HG03439 (cell line): ENCODE measurements around the gene LMTK2.

Experiments used
- ATAC-seq: cut with Tn5 transposase; IDR thresholded peaks from one replicate; pipeline ENCODE4 v1.9.1; 2021; ENCODE audit warnings: mild to moderate bottlenecking, moderate library complexity; ENCODE audit not compliant: unreplicated experiment

The LMTK2 gene

GRCh38 chr7:98174334-98175259, 67.9 kb downstream of the LMTK2 start:
- ATAC-seq: no peak

DNA sequence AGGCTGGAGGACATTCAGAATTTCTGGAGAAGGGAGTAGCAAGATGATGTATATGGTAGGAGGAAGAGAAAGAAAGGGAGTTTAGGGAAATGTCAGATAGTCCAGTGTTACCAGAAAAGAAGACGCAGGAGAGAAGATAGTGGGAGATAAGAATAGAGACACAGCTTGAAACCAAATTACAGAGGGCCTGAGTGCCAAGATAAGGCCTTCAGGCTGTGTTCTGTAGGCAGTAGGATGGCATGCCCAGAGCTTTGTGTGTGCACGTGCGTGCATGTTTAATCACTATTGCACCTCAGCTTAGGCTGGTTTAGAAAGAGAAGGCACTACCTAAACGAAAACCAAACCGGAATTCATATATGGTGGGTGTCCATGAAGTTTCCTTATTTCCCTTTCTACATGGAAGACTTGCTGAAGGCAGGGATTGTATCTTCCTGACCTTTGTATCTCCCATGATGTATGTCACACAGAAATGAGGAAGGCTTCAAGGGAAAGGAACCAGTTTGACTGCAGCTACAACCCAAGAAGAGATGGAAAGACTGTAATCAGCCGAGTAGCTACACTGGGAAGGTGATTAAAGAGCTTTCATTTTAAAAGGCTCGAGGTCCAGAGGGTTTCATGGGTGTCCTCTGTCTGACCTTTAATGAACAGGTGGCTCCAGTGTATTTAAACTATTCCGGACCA, 68.7 kb downstream of the LMTK2 start:
- no peak for ATAC-seq

DNA sequence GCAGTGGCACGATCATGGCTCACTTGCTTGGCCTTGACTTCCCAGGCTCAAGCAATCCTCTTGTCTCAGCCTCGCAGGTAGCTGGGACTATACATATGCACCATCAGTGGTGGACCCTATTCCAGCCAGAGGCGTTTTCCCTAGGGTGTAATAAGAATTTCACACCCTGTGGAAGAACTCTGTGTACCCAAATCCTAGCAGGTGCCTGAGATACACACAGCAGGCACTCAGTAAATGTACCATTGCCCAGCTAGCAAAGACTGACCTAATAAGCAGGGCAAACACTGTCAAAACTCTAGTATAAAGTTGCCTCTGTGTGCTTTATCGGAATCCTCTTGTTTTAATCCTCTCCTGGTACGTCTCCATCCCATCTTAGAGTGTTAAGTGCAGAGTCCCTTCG, 70.9 kb downstream of the LMTK2 start:
- ATAC-seq: no peak

DNA sequence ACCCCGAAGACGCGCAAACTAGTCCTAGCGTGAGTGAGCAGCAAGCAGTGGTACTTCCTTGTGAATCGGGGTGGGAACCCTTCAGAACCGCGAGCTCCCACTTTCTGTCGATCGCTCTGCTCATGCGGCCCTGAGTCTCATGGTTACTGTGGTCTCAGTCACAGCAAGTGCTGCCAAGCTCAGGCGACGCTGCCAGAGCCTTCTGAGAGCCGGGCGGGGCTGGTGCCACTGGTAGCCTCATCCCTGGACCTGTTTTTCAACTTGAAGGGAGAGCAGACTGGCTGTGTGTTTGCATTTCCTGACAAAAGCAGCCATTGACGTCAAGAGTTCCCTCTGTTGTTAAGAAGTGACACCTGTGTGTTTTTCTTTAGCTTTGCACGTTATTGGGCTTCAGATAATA, 71.7 kb downstream of the LMTK2 start:
- ATAC-seq: no peak

DNA sequence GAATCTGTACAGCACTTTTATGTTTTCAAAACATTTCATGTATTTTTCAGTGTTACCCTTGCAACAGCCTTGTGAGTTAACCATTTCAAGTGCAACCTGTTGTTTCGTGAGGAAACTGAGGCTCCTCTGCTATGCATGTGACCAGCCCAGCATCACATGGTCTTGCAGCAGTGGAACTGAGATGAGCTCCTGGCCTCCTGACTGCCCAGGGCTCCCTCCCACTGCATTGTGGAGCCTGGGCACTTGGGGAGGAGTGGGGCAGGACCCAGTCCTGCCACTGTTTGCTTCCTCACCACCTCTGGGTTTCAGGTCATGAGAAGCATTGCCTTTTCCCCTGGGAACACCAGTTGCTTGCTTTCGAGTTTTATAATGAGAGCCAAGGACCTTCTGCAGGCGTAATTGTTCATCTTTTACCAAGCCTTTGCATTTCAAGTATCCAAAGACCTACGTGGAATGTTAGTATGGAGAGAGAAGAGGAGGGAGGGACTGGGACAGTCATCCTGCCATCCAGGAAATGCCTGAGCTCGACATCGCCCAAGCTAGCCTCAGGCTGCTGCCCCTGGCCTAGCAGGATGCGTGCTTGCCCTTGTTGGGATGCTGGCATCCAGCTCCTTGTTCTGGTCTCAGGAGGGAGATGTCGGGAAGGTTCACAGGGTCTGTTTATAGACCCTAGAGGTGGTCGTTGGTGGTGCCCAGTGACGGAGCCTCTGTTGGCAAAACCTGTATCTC, 72.3 kb downstream of the LMTK2 start:
- no peak for ATAC-seq

DNA sequence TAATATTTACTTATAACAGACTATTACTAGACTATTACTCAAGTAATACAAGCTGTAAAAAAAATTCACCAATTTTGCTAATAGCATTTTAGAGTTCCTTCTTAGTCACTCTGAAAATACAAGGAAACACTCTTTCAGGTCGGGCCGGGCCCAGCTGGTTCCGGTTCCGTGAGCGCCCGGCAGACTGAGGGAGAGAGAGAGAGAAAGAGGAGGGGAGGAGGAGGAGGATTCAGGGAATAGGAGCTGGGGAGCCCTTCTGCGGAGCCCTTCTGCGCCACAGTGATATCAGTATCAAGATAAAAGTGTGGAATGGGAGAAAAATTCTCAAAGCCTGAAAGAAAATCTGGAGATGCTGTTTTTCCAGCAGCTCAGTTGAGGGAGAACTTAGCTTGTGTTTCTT, 74.1 kb downstream of the LMTK2 start:
- ATAC-seq: no peak

- ATAC-seq: no peak
Measured at GRCh38 chr7:98185101-98185500, 78.4 kb downstream of the LMTK2 start.

DNA sequence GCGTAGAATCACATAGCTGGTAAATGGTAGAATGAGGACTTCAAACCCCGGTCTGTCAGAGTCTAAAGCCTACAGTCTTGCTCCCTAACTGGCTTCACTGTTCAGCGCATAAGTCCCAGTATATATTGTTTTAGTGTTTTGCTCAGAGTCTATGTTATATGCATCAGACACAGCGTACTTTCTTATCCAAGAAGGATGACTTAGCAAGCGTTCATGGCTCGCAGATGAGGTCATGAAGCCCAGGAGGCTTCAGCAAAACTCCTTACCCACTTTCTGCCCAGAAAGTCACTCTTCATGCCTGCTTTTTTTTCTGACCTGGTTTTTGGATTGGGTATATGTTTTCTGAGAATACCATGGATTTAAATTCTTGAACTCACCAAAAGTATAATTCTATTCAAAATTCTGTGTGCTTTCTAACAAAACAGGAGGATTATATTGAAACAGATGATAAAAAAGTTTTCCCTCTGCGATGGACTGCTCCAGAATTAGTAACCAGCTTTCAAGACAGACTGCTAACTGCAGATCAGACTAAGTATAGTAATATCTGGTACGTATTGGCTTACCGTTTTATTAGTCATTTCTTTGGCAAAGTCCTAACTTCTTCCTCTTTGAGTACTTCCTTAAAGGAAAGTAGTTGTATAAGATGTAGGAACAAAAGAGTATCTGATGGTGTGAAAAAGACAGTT, 79.9 kb downstream of the LMTK2 start:
- ATAC-seq: no peak

GRCh38 chr7:98187138-98187502, 80.5 kb downstream of the LMTK2 start:
- no peak for ATAC-seq

- ATAC-seq: no peak
Measured at GRCh38 chr7:98189559-98189958, 82.9 kb downstream of the LMTK2 start.

DNA sequence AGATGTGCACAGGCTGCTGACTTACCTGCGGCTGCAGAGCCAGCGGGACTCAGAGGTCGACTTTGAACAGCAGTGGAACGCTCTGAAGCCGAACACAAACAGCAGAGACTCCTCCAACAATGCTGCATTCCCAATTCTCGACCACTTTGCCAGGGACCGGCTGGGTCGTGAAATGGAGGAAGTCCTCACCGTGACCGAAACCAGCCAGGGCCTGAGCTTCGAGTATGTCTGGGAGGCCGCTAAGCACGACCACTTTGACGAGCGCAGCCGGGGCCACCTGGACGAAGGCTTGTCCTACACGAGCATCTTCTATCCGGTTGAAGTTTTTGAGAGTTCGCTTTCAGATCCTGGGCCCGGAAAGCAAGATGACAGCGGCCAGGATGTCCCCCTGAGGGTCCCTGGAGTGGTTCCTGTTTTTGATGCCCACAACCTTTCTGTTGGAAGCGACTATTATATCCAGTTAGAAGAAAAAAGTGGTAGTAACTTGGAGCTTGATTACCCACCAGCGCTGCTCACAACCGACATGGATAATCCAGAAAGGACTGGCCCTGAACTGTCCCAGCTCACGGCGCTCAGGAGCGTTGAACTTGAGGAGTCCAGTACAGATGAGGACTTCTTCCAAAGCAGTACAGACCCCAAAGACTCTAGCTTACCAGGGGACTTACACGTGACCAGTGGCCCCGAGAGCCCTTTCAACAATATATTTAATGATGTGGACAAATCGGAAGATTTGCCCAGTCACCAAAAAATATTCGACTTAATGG, 85.2 kb downstream of the LMTK2 start:
- ATAC-seq: no peak

GRCh38 chr7:98192781-98193457, 86.3 kb downstream of the LMTK2 start:
- ATAC-seq: no peak

GRCh38 chr7:98193474-98194180, 87.0 kb downstream of the LMTK2 start:
- no peak for ATAC-seq

DNA sequence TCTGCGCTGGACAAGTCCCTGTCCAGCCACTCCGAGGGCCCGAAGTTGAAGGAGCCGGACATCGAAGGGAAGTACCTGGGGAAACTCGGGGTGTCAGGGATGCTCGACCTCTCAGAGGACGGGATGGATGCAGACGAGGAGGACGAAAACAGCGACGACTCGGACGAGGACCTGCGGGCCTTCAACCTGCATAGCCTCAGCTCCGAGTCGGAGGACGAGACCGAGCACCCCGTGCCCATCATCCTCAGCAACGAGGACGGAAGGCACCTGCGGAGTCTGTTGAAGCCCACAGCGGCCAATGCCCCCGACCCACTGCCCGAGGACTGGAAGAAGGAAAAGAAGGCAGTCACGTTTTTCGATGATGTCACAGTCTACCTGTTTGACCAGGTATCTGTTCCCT, 87.5 kb downstream of the LMTK2 start:
- ATAC-seq: no peak

DNA sequence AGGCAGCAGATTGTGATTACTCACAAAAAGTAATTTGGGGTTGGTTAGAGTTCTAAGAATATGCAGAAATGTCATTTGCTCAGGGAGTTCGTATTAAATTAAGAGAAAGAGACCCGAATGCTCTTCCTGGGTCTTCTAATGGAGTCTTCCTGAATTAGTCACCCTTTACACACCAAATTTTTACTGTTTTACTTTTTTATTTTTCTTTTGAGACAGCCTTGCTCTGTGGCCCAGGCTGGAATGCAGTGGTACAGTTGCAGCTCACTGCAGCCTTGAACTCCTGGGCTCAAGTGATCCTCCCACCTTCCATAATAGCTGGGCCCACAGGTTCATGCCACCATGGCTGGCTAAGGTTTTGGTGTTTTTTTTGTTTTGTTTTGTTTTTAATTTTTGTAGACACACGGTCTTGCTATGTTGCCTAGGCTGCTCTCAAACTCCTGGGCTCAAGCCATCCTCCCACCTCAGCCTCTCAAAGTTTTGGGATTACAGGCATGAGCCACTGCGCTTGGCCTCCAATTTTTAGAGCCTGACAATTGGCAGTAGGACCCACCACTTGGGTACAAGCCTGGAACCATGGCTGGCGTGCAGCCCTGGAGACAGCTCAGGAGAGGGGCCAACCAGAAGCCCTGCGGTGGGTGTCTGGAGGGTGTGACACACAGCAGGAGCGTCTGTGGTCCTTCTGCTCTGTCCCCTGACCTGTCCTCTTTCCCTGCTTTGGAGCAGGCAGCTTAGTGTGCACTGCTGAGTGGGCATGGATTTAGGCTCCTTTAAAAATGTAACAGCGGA, 88.2 kb downstream of the LMTK2 start:
- no peak for ATAC-seq

- no peak for ATAC-seq
Measured at GRCh38 chr7:98196706-98197605, 90.3 kb downstream of the LMTK2 start.

GRCh38 chr7:98199131-98199530, 92.5 kb downstream of the LMTK2 start:
- ATAC-seq: no peak
